K562 (cell line): ENCODE data around the gene UBN2. TPM values are rescaled to one million over a fixed set of nuclear protein-coding genes. Genes with fewer than 3 reads are reported as not detected.

Experiments used
- ARID1B ChIP-seq: fragments of 450-650 bp; IDR thresholded peaks from 2 replicates; pipeline ENCODE4 v1.6.1; 2016; ENCODE audit warnings: antibody characterized with exemption, mild to moderate bottlenecking, inconsistent platforms
- CHD4 ChIP-seq: fragments of 200-600 bp; sonication (generic); IDR thresholded peaks from 3 replicates; pipeline ENCODE4 v1.6.1; 2012; ENCODE audit warnings: low read depth, mild to moderate bottlenecking, mixed read lengths, low read length, inconsistent platforms; ENCODE audit not compliant: insufficient read depth, insufficient replicate concordance, poor library complexity, severe bottlenecking
- ESRRB ChIP-seq: fragments of 250-450 bp; sonication (Bioruptor Pico); IDR thresholded peaks from 2 replicates; pipeline ENCODE4 v1.5.0; 2020; ENCODE audit warnings: mild to moderate bottlenecking, moderate library complexity, borderline replicate concordance
- FOSL1 ChIP-seq: fragments of 200-800 bp; sonication (Bioruptor generic); conservative IDR thresholded peaks from 2 replicates; pipeline ENCODE4 v1.6.1; 2016; ENCODE audit warnings: missing genetic modification characterization, missing compliant biosample characterization
- HIVEP1 ChIP-seq: fragments of 250-450 bp; sonication (Bioruptor Pico); IDR thresholded peaks from 2 replicates; pipeline ENCODE4 v1.4.0; 2020; ENCODE audit warnings: mild to moderate bottlenecking
- KLF6 ChIP-seq: fragments of 250-450 bp; sonication (Bioruptor Pico); IDR thresholded peaks from 2 replicates; pipeline ENCODE4 v1.4.0; 2020; ENCODE audit warnings: mild to moderate bottlenecking, moderate library complexity, borderline replicate concordance
- MBD2 ChIP-seq: sonication (generic); IDR thresholded peaks from 2 replicates; pipeline ENCODE4 v1.6.1; 2016; ENCODE audit warnings: low read depth, borderline replicate concordance
- MCM3 ChIP-seq: fragments of 450-650 bp; IDR thresholded peaks from 2 replicates; pipeline ENCODE4 v1.6.1; 2016
- MCM7 ChIP-seq, 2 experiments: fragments of 450-650 bp; IDR thresholded peaks; 2 replicates each; pipeline ENCODE4 v1.6.1; 2016 to 2018
- MECOM ChIP-seq: fragments of 250-450 bp; sonication (Bioruptor Pico); IDR thresholded peaks from 2 replicates; pipeline ENCODE4 v1.8.0; 2022; ENCODE audit warnings: inconsistent platforms
- POLR2B ChIP-seq: fragments of 450-650 bp; IDR thresholded peaks from 2 replicates; pipeline ENCODE4 v1.6.1; 2018; ENCODE audit warnings: low read depth; ENCODE audit not compliant: partially characterized antibody
- SMARCA4 ChIP-seq: fragments of 450-650 bp; IDR thresholded peaks from 2 replicates; pipeline ENCODE4 v1.6.1; 2016
- TSC22D4 ChIP-seq: fragments of 450-650 bp; IDR thresholded peaks from 2 replicates; pipeline ENCODE4 v1.6.1; 2016; ENCODE audit warnings: missing genetic modification characterization, missing biosample characterization, control low read depth
- ZNF224 ChIP-seq: sonication (generic); formaldehyde crosslinking; IDR thresholded peaks from 2 replicates; pipeline ENCODE4 v1.8.0; 2022; ENCODE audit warnings: mild to moderate bottlenecking, missing genetic modification reagents
- ZNF740 ChIP-seq, 3 experiments: fragments of 200-800 bp in 1 of 3; sonication (Bioruptor generic) in 1 of 3; sonication (generic) in 1 of 3; formaldehyde crosslinking in 1 of 3; IDR thresholded peaks; 2 replicates each; pipeline versions ENCODE4 v1.6.1 to v1.8.0; 2016 to 2022; ENCODE audit warnings: mild to moderate bottlenecking in 2 of 3, missing compliant biosample characterization in 2 of 3, missing genetic modification characterization in 2 of 3, missing genetic modification reagents in 1 of 3
- ZNF77 ChIP-seq: fragments of 250-450 bp; sonication (Bioruptor Pico); IDR thresholded peaks from 2 replicates; pipeline ENCODE4 v1.5.0; 2020
- polyA plus RNA-seq, 8 experiments: library from polyadenylated mRNA; depleted of rRNA in 4 of 8; stranded (reverse) in 5 of 8; unstranded in 3 of 8; fragments of >200 nt; fragmentation: Nextera tagmentation in 2 of 8; fragmentation: Illumina TruSeq in 1 of 8; extraction: Ambion mirVana in 2 of 8; extraction: Trizol in 1 of 8; gene quantifications; 2 replicates each; pipeline versions ENCODE4 v1.2.1 to v1.2.3, GENCODE V29; 2011 to 2014; ENCODE audit warnings: inconsistent platforms in 1 of 8, missing spikeins in 1 of 8
- total RNA-seq, 7 experiments: library from RNA; depleted of rRNA in 6 of 7; stranded (reverse); fragments of >200 nt in 6 of 7; fragmentation: Illumina TruSeq in 2 of 7; extraction: Trizol in 2 of 7; gene quantifications; 2 replicates each; pipeline versions ENCODE4 v1.2.1 to v1.2.3, GENCODE V29; 2011 to 2021; ENCODE audit warnings: low replicate concordance in 1 of 7
- TF ChIP-seq, protein P1 (sequence below): fragments of 200-800 bp; sonication (Bioruptor generic); IDR thresholded peaks from 2 replicates; pipeline ENCODE4 v1.6.1; 2016; ENCODE audit warnings: missing genetic modification characterization, missing compliant biosample characterization
- TF ChIP-seq, protein P2 (sequence below): fragments of 450-650 bp; formaldehyde crosslinking; IDR thresholded peaks from 2 replicates; pipeline ENCODE4 v1.4.0; 2020; ENCODE audit warnings: mild to moderate bottlenecking, moderate library complexity
- TF ChIP-seq, protein P3 (sequence below): fragments of 250-450 bp; sonication (Bioruptor Pico); IDR thresholded peaks from 2 replicates; pipeline ENCODE4 v1.8.0; 2021; ENCODE audit warnings: moderate library complexity, mild to moderate bottlenecking, inconsistent platforms
- TF ChIP-seq, protein P4 (sequence below): fragments of 250-450 bp; sonication (Bioruptor Pico); IDR thresholded peaks from 2 replicates; pipeline ENCODE4 v1.5.0; 2020; ENCODE audit warnings: mild to moderate bottlenecking

The UBN2 gene
- total and polyA plus RNA-seq, 9 of the 15 experiments (the other 6 are each of a cell fraction or from before 2014, with no cell fraction given) = 1.2 to 19.5 (median 9.9) TPM

GRCh38 chr7:139224219-139224618, 6.8 kb upstream of the UBN2 start (continued):
- TF ChIP-seq TSC22D4 (tag) (no peak), ARID1B (peak; percentile 63), MCM3 (no peak), ZNF740 (CRISPR knock-in tag; IDR thresholded peaks at IDR 0.05) (no peak), ZNF740 (tag; IDR thresholded peaks at IDR 0.05) (no peak), POLR2B (no peak), CHD4 (no peak), MBD2 (no peak), ESRRB (CRISPR knock-in tag) (no peak), HIVEP1 (CRISPR knock-in tag) (0 out of 2 replicates have a peak, but pooled peaks have one; percentile 17), ZNF224 (CRISPR knock-in tag) (no peak), MCM7 (IDR thresholded peaks at IDR 0.05) (no peak), FOSL1 (tag) (no peak), MECOM (CRISPR knock-in tag) (no peak), SMARCA4 (peak; percentile 35; the same call in 1 of the 2 replicates), ZNF77 (no peak), KLF6 (CRISPR knock-in tag) (no peak)
- TF ChIP-seq, protein P1, sequence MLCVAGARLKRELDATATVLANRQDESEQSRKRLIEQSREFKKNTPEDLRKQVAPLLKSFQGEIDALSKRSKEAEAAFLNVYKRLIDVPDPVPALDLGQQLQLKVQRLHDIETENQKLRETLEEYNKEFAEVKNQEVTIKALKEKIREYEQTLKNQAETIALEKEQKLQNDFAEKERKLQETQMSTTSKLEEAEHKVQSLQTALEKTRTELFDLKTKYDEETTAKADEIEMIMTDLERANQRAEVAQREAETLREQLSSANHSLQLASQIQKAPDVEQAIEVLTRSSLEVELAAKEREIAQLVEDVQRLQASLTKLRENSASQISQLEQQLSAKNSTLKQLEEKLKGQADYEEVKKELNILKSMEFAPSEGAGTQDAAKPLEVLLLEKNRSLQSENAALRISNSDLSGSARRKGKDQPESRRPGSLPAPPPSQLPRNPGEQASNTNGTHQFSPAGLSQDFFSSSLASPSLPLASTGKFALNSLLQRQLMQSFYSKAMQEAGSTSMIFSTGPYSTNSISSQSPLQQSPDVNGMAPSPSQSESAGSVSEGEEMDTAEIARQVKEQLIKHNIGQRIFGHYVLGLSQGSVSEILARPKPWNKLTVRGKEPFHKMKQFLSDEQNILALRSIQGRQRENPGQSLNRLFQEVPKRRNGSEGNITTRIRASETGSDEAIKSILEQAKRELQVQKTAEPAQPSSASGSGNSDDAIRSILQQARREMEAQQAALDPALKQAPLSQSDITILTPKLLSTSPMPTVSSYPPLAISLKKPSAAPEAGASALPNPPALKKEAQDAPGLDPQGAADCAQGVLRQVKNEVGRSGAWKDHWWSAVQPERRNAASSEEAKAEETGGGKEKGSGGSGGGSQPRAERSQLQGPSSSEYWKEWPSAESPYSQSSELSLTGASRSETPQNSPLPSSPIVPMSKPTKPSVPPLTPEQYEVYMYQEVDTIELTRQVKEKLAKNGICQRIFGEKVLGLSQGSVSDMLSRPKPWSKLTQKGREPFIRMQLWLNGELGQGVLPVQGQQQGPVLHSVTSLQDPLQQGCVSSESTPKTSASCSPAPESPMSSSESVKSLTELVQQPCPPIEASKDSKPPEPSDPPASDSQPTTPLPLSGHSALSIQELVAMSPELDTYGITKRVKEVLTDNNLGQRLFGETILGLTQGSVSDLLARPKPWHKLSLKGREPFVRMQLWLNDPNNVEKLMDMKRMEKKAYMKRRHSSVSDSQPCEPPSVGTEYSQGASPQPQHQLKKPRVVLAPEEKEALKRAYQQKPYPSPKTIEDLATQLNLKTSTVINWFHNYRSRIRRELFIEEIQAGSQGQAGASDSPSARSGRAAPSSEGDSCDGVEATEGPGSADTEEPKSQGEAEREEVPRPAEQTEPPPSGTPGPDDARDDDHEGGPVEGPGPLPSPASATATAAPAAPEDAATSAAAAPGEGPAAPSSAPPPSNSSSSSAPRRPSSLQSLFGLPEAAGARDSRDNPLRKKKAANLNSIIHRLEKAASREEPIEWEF (CRISPR knock-in tag) = no peak
- TF ChIP-seq, protein P2, sequence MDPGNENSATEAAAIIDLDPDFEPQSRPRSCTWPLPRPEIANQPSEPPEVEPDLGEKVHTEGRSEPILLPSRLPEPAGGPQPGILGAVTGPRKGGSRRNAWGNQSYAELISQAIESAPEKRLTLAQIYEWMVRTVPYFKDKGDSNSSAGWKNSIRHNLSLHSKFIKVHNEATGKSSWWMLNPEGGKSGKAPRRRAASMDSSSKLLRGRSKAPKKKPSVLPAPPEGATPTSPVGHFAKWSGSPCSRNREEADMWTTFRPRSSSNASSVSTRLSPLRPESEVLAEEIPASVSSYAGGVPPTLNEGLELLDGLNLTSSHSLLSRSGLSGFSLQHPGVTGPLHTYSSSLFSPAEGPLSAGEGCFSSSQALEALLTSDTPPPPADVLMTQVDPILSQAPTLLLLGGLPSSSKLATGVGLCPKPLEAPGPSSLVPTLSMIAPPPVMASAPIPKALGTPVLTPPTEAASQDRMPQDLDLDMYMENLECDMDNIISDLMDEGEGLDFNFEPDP (CRISPR knock-in tag) = no peak
- TF ChIP-seq, protein P3, sequence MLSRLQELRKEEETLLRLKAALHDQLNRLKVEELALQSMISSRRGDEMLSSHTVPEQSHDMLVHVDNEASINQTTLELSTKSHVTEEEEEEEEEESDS (CRISPR knock-in tag) = no peak
- TF ChIP-seq, protein P4, sequence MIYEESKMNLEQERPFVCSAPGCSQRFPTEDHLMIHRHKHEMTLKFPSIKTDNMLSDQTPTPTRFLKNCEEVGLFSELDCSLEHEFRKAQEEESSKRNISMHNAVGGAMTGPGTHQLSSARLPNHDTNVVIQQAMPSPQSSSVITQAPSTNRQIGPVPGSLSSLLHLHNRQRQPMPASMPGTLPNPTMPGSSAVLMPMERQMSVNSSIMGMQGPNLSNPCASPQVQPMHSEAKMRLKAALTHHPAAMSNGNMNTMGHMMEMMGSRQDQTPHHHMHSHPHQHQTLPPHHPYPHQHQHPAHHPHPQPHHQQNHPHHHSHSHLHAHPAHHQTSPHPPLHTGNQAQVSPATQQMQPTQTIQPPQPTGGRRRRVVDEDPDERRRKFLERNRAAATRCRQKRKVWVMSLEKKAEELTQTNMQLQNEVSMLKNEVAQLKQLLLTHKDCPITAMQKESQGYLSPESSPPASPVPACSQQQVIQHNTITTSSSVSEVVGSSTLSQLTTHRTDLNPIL (CRISPR knock-in tag) = no peak
